ENCODE results near the gene COX6A2.

- TF ChIP-seq EZH2 (IDR thresholded peaks at IDR 0.05; ENCODE audit: borderline replicate concordance, insufficient read depth, low read length, poor library complexity, severe bottlenecking) = no peak
- no peak for TF ChIP-seq CTCF (IDR thresholded peaks at IDR 0.05; ENCODE audit: poor library complexity, severe bottlenecking)
- TF ChIP-seq POLR2AphosphoS5 (IDR thresholded peaks at IDR 0.05) = no peak
- TF ChIP-seq EP300 (conservative IDR thresholded peaks at IDR 0.05; ENCODE audit: poor library complexity, severe bottlenecking) = no peak
- no peak for TF ChIP-seq RAD21 (conservative IDR thresholded peaks at IDR 0.05)
Measured at GRCh38 chr16:31386157-31386984, 41.8 kb downstream of the COX6A2 start.

All from neural cell (in vitro differentiated cells).